Hepatocyte (in vitro differentiated cells): Measurements from ENCODE around the gene MOSMO. TPM values are rescaled to one million over a fixed set of nuclear protein-coding genes. Genes with fewer than 3 reads are reported as not detected.

ENCODE experiments used
- DNase-seq: peaks from one replicate; pipeline ENCODE4 v3.0.0-alpha.2; 2016; ENCODE audit warnings: low spot score
- H2AFZ ChIP-seq: fragments of 200-600 bp; sonication (generic); 2 replicates; pipeline ENCODE4 v1.6.0; 2016; ENCODE audit warnings: antibody characterized with exemption, mild to moderate bottlenecking
- H3K27ac ChIP-seq: fragments of 200-600 bp; sonication (generic); 2 replicates; pipeline ENCODE4 v1.5.1; 2016; ENCODE audit warnings: mild to moderate bottlenecking
- H3K27me3 ChIP-seq: fragments of 200-600 bp; sonication (generic); 2 replicates; pipeline ENCODE4 v1.6.1; 2016
- H3K36me3 ChIP-seq: fragments of 200-600 bp; sonication (generic); replicated peaks from 2 replicates; pipeline ENCODE4 v1.5.1; 2016; ENCODE audit warnings: low read depth; ENCODE audit not compliant: insufficient read depth
- H3K4me1 ChIP-seq: fragments of 200-600 bp; sonication (generic); 2 replicates; pipeline ENCODE4 v1.5.1; 2016; ENCODE audit warnings: mild to moderate bottlenecking, moderate library complexity; ENCODE audit not compliant: insufficient read depth
- H3K4me2 ChIP-seq: fragments of 200-600 bp; sonication (generic); 2 replicates; pipeline ENCODE4 v1.6.0; 2016
- H3K4me3 ChIP-seq: fragments of 200-600 bp; sonication (generic); 2 replicates; pipeline ENCODE4 v1.5.1; 2016; ENCODE audit warnings: mild to moderate bottlenecking
- H3K79me2 ChIP-seq: fragments of 200-600 bp; sonication (generic); 2 replicates; pipeline ENCODE4 v1.6.0; 2017; ENCODE audit warnings: mild to moderate bottlenecking
- H3K9me2 ChIP-seq: fragments of 200-600 bp; sonication (generic); replicated peaks from 2 replicates; pipeline ENCODE4 v1.6.0; 2017; ENCODE audit warnings: mild to moderate bottlenecking; ENCODE audit not compliant: insufficient read depth
- H3K9me3 ChIP-seq: fragments of 200-600 bp; sonication (generic); 2 replicates; pipeline ENCODE4 v1.5.1; 2016; ENCODE audit warnings: low read depth, mild to moderate bottlenecking
- H4K20me1 ChIP-seq: fragments of 200-600 bp; sonication (generic); 2 replicates; pipeline ENCODE4 v1.6.0; 2016; ENCODE audit warnings: mild to moderate bottlenecking; ENCODE audit not compliant: insufficient read depth, poor library complexity, severe bottlenecking
- CTCF ChIP-seq: fragments of 200-600 bp; sonication (generic); IDR thresholded peaks from 2 replicates; pipeline ENCODE4 v1.5.1; 2016; ENCODE audit warnings: antibody characterized with exemption, mild to moderate bottlenecking; ENCODE audit not compliant: poor library complexity
- EZH2 ChIP-seq: fragments of 200-600 bp; sonication (generic); IDR thresholded peaks from 2 replicates; pipeline ENCODE4 v1.6.1; 2016; ENCODE audit warnings: antibody characterized with exemption, mild to moderate bottlenecking, borderline replicate concordance
- EZH2phosphoT487 ChIP-seq: fragments of 200-600 bp; sonication (generic); IDR thresholded peaks from one replicate; pipeline ENCODE4 v1.6.1; 2018; ENCODE audit warnings: antibody characterized with exemption, mild to moderate bottlenecking, low read depth, moderate library complexity; ENCODE audit not compliant: unreplicated experiment, severe bottlenecking
- WGBS: methylation state at CpG from one replicate; pipeline ENCODE4 v1.1.6; 2016; ENCODE audit warnings: low lambda C conversion rate; ENCODE audit errors: missing lambda C conversion rate; 5-methylcytosine and 5-hydroxymethylcytosine counted together
- polyA plus RNA-seq: library from polyadenylated mRNA; unstranded; fragments of >200 nt; fragmentation: Nextera tagmentation; extraction: Ambion mirVana; gene quantifications from 2 replicates; pipeline ENCODE4 v1.2.1, GENCODE V29; 2016
- total RNA-seq: library from RNA; depleted of rRNA; stranded (reverse); fragments of >200 nt; gene quantifications from 2 replicates; pipeline ENCODE4 v1.2.3, GENCODE V29; 2014

The MOSMO gene
- total and polyA plus RNA-seq, 2 experiments from 2014 or later: 6.5 to 16.1 TPM

- 56% methylated on average over 9 of the region's 9 CpGs for WGBS
- Histone ChIP-seq H3K9me3 (no peaks in the 10 kb centered on the region), H3K27ac (no peak within 1 kb of the TSS), H3K4me3 (no peak within 1 kb of the TSS), H3K27me3 (peaks cover 4% of the 10 kb centered on the region), H3K4me1 (peaks cover 6% of the 10 kb centered on the region), H3K4me2 (peak within 1 kb of the TSS; percentile 56), H4K20me1 (no peaks in the 10 kb centered on the region), H3K9me2 (no peaks in the 10 kb centered on the region), H3K36me3 (no peaks in the 10 kb centered on the region), H2AFZ (no peak within 1 kb of the TSS), H3K79me2 (no peaks in the 10 kb centered on the region)
- no peak for TF ChIP-seq CTCF
- TF ChIP-seq EZH2: no peak
- TF ChIP-seq EZH2phosphoT487: no peak
- DNase-seq: peak; percentile 58
Observed at GRCh38 chr16:22092143-22092933, 84.4 kb downstream of the MOSMO start, which contains the start of gene VWA3A. TSS of gene VWA3A (plus strand) at chr16:22092541. CDS start at chr16:22092638, 97 bp downstream.

GRCh38 chr16:22093331-22093730 is 85.4 kb downstream of the MOSMO start:
- H3K79me2 ChIP-seq: no peaks in the 10 kb centered on the region
- H3K9me2 ChIP-seq: no peaks in the 10 kb centered on the region
- H3K27ac ChIP-seq: no peak overlapping the region
- H3K27me3 ChIP-seq: peaks cover 4% of the 10 kb centered on the region
- no peak overlapping the region for H3K4me2 ChIP-seq
- no peaks in the 10 kb centered on the region for H3K9me3 ChIP-seq
- H2AFZ ChIP-seq: no peak overlapping the region
- no peaks in the 10 kb centered on the region for H3K36me3 ChIP-seq
- no peak for TF ChIP-seq EZH2phosphoT487
- TF ChIP-seq CTCF: no peak
- no peak for TF ChIP-seq EZH2
- no peak for DNase-seq
- H4K20me1 ChIP-seq: no peaks in the 10 kb centered on the region
- H3K4me3 ChIP-seq: no peak overlapping the region
- H3K4me1 ChIP-seq: peaks cover 6% of the 10 kb centered on the region
- 82% methylated on average over 3 of the region's 3 CpGs for WGBS

GRCh38 chr16:22093996-22094395 is 86.1 kb downstream of the MOSMO start:
- no peaks in the 10 kb centered on the region for H4K20me1 ChIP-seq
- no peaks in the 10 kb centered on the region for H3K9me3 ChIP-seq
- no peaks in the 10 kb centered on the region for H3K36me3 ChIP-seq
- H3K27me3 ChIP-seq: peaks cover 4% of the 10 kb centered on the region
- no peak overlapping the region for H3K27ac ChIP-seq
- H3K9me2 ChIP-seq: no peaks in the 10 kb centered on the region
- TF ChIP-seq EZH2 (no peak), CTCF (no peak), EZH2phosphoT487 (no peak)
- H3K79me2 ChIP-seq: no peaks in the 10 kb centered on the region
- no peak overlapping the region for H3K4me3 ChIP-seq
- H2AFZ ChIP-seq: no peak overlapping the region
- peaks cover 6% of the 10 kb centered on the region for H3K4me1 ChIP-seq
- H3K4me2 ChIP-seq: no peak overlapping the region
- no peak for DNase-seq
- WGBS: 82% methylated on average over 3 of the region's 3 CpGs
